Adrenal gland (tissue), 5 donors: ENCODE results near the gene EEF1G.
"Not testable (repeated sequence)": the region's sequence is repeated elsewhere in the genome, so short reads cannot be mapped to it uniquely, and the experiment has no call there.

ENCODE experiments used
- CTCF ChIP-seq, 6 experiments: fragments of 450-650 bp in 4 of 6; fragments of 200-600 bp in 2 of 6; sonication (generic) in 1 of 6; IDR thresholded peaks; 1 replicate in 5 of 6; 2 replicates in 1 of 6; pipeline versions ENCODE4 v1.5.1 to v1.8.0; 2016 to 2021; ENCODE audit warnings: antibody characterized with exemption in 6 of 6, mild to moderate bottlenecking in 2 of 6, moderate library complexity in 1 of 6
- POLR2A ChIP-seq, 2 donors: fragments of 450-650 bp; IDR thresholded peaks; one replicate each; pipeline ENCODE4 v1.6.1; 2017; ENCODE audit warnings: antibody characterized with exemption in 2 of 2, mild to moderate bottlenecking in 2 of 2, moderate library complexity in 1 of 2
- donor health status: DM: no; HTN: no; CAD: no.

GRCh38 chr11:62581735-62582134, 8.0 kb upstream of the EEF1G start:
- TF ChIP-seq POLR2A, CTCF (IDR thresholded peaks at IDR 0.05): not testable (repeated sequence)
